ENCODE data around the gene HHIP. TPM values are rescaled to one million over a fixed set of nuclear protein-coding genes. Genes with fewer than 3 reads are reported as not detected.

HHIP gene
- total RNA-seq, 1 experiment from 2014 or later: not detected

DNA sequence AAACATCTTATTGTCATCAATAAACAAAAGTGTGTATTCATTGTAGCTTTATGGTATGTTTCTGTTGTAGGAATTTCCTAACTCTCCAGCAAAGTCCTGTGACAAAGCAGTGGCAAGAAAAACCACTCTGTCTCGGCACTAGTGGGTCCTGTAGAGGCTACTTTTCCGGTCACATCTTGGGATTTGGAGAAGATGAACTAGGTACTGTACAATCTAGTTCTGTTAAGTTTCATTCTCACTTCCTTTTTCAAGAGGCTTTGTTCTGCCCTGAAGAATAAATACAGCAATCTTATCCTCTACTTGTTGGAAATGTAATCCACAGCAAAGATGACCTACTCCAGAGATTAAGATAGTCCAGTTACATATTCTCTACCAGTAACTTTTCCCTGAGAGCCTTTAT, 69.3 kb downstream of the HHIP start (continued):
- TF ChIP-seq, protein P1, sequence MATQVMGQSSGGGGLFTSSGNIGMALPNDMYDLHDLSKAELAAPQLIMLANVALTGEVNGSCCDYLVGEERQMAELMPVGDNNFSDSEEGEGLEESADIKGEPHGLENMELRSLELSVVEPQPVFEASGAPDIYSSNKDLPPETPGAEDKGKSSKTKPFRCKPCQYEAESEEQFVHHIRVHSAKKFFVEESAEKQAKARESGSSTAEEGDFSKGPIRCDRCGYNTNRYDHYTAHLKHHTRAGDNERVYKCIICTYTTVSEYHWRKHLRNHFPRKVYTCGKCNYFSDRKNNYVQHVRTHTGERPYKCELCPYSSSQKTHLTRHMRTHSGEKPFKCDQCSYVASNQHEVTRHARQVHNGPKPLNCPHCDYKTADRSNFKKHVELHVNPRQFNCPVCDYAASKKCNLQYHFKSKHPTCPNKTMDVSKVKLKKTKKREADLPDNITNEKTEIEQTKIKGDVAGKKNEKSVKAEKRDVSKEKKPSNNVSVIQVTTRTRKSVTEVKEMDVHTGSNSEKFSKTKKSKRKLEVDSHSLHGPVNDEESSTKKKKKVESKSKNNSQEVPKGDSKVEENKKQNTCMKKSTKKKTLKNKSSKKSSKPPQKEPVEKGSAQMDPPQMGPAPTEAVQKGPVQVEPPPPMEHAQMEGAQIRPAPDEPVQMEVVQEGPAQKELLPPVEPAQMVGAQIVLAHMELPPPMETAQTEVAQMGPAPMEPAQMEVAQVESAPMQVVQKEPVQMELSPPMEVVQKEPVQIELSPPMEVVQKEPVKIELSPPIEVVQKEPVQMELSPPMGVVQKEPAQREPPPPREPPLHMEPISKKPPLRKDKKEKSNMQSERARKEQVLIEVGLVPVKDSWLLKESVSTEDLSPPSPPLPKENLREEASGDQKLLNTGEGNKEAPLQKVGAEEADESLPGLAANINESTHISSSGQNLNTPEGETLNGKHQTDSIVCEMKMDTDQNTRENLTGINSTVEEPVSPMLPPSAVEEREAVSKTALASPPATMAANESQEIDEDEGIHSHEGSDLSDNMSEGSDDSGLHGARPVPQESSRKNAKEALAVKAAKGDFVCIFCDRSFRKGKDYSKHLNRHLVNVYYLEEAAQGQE (IDR thresholded peaks at IDR 0.05; ENCODE audit: low read depth): no peak
- no peak for TF ChIP-seq YY1 (IDR thresholded peaks at IDR 0.05; ENCODE audit: extremely low read depth, insufficient replicate concordance, low read depth, low read length)
- TF ChIP-seq RAD21 (IDR thresholded peaks at IDR 0.05; ENCODE audit: low read depth): no peak
- TF ChIP-seq, protein P2, sequence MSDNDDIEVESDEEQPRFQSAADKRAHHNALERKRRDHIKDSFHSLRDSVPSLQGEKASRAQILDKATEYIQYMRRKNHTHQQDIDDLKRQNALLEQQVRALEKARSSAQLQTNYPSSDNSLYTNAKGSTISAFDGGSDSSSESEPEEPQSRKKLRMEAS (IDR thresholded peaks at IDR 0.05): no peak
- TF ChIP-seq CBX3 (IDR thresholded peaks at IDR 0.05; ENCODE audit: low read depth): no peak
- no peak for TF ChIP-seq EGR1 (IDR thresholded peaks at IDR 0.05; ENCODE audit: low read depth)

DNA sequence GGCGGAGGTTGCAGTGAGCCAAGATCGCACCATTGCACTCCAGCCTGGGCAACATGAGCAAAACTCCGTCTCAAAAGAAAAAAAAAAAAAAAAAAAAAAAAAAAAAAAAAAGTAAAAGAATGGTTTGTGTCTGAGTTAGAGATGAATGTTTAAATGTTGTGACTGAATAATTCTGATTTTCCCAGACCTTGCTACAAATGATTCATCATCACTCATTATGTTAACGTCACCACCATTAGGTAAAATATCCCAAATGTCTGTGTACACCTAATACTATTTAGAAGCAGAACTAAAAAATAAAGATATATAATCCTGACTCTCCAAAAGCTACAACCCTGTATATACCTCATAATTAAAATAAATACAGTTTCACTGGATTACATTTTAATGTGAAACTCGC, 70.8 kb downstream of the HHIP start:
- TF ChIP-seq ZFX (IDR thresholded peaks at IDR 0.05) (no peak), YY1 (IDR thresholded peaks at IDR 0.05; ENCODE audit: extremely low read depth, insufficient replicate concordance, low read depth, low read length) (no peak), JUND (IDR thresholded peaks at IDR 0.05) (no peak)
- no peak for DNase-seq (ENCODE audit: low read depth, low spot score)

More for the DNA sequence above, 70.8 kb downstream of the HHIP start:
- H3K36me3 ChIP-seq (ENCODE audit: control insufficient read depth in 1 of 2, insufficient read depth in 2 of 2, low read length in 2 of 2): no peaks in the 10 kb centered on the region
- no peak overlapping the region for H3K4me2 ChIP-seq (ENCODE audit: low read length)
- H2AFZ ChIP-seq (ENCODE audit: low read depth, low read length, poor library complexity, severe bottlenecking): no peak overlapping the region
- POLR2A ChIA-PET: no interaction called here
- no peaks in the 10 kb centered on the region for H3K27me3 ChIP-seq (ENCODE audit: insufficient read depth, low read length)
- H3K4me3 ChIP-seq (replicated peaks in 1 of 2; ENCODE audit: low read depth in 1 of 2, low read length in 2 of 2): no peak overlapping the region
- no peak for ATAC-seq
- no peaks in the 10 kb centered on the region for H3K79me2 ChIP-seq (ENCODE audit: insufficient read depth, low read length)
- H3K4me1 ChIP-seq (ENCODE audit: control insufficient read depth in 1 of 2, insufficient read depth in 2 of 2, low read length in 2 of 2): no peaks in the 10 kb centered on the region
- no peaks in the 10 kb centered on the region for H3K9me3 ChIP-seq (ENCODE audit: control insufficient read depth in 1 of 2, insufficient read depth in 1 of 2, low read depth in 1 of 2, low read length in 2 of 2)
- H4K20me1 ChIP-seq (ENCODE audit: insufficient read depth): no peaks in the 10 kb centered on the region
- no peak overlapping the region for H3K9ac ChIP-seq (ENCODE audit: low read length)
- BruUV-seq (replicated peaks): no TSS peak
- RAD21 ChIA-PET (ENCODE audit: low non-redundant PET in 1 of 2, low total read pairs in 2 of 2, uncharacterized antibody in 2 of 2, unreplicated experiment in 2 of 2): no interaction called here
- H3K27ac ChIP-seq (ENCODE audit: low read depth, low read length): no peak overlapping the region
- CTCF ChIA-PET: no interaction called here
- intact Hi-C loops (cut with micrococcal nuclease): no loop called here
- no peaks in the 10 kb centered on the region for H3K9me2 ChIP-seq (ENCODE audit: insufficient read depth)
